SK-N-SH (cell line): ENCODE measurements around the gene ACSBG1. TPM values are rescaled to one million over a fixed set of nuclear protein-coding genes. Genes with fewer than 3 reads are reported as not detected.

Experiments
- CTCF ChIA-PET: fragments of 300-600, 350-600 bp; formaldehyde crosslinking; extraction: SDS; loops from one replicate; lab custom pipeline; 2021; lab: Yijun Ruan, JAX
- POLR2A ChIA-PET: fragments of 350-600 bp; sonication (Branson Sonifier 250); formaldehyde crosslinking; extraction: SDS; loops from one replicate; lab custom pipeline; 2020; ENCODE audit warnings: antibody characterized with exemption, inconsistent platforms; lab: Yijun Ruan, JAX
- DNase-seq: peaks from one replicate; pipeline ENCODE4 v3.0.0; 2012
- H2AFZ ChIP-seq: fragments of 200-600 bp; sonication (generic); 2 replicates; pipeline ENCODE4 v1.8.1; 2016; ENCODE audit warnings: antibody characterized with exemption, mild to moderate bottlenecking, low read depth
- H3F3A ChIP-seq: fragments of 200-600 bp; sonication (generic); replicated peaks from 2 replicates; pipeline ENCODE3; 2016; ENCODE audit warnings: antibody characterized with exemption, mild to moderate bottlenecking; ENCODE audit not compliant: insufficient read depth
- H3K27ac ChIP-seq, 2 experiments: fragments of 200-500 bp in 1 of 2; fragments of 200-600 bp in 1 of 2; sonication (Bioruptor generic) in 1 of 2; sonication (generic), shearing (Covaris generic) in 1 of 2; 2 replicates each; pipeline versions ENCODE4 v1.5.1 to v1.6.1; 2014 to 2016; ENCODE audit warnings: low read depth in 2 of 2, inconsistent platforms in 1 of 2, low read length in 1 of 2, mild to moderate bottlenecking in 1 of 2, mixed read lengths in 1 of 2
- H3K27me3 ChIP-seq: fragments of 200-600 bp; sonication (generic), shearing (Covaris generic); 2 replicates; pipeline ENCODE4 v1.6.1; 2016; ENCODE audit warnings: mixed run types; ENCODE audit not compliant: insufficient read depth
- H3K36me3 ChIP-seq, 2 experiments: fragments of 200-500 bp in 1 of 2; fragments of 200-600 bp in 1 of 2; sonication (Bioruptor generic) in 1 of 2; sonication (generic) in 1 of 2; replicated peaks in 1 of 2; 2 replicates each; pipeline versions ENCODE3 to v1.5.1; 2014 to 2016; ENCODE audit warnings: low read length in 1 of 2, mild to moderate bottlenecking in 1 of 2; ENCODE audit not compliant: insufficient read depth in 2 of 2, control insufficient read depth in 1 of 2
- H3K4me1 ChIP-seq, 2 experiments: fragments of 200-500 bp in 1 of 2; fragments of 200-600 bp in 1 of 2; sonication (Bioruptor generic) in 1 of 2; sonication (generic), shearing (Covaris generic) in 1 of 2; 2 replicates each; pipeline versions ENCODE4 v1.5.1 to v1.6.1; 2014 to 2016; ENCODE audit warnings: low read depth in 1 of 2, low read length in 1 of 2, mixed run types in 1 of 2; ENCODE audit not compliant: insufficient read depth in 2 of 2, control insufficient read depth in 1 of 2
- H3K4me2 ChIP-seq: fragments of 200-600 bp; sonication (generic), shearing (Covaris generic); 2 replicates; pipeline ENCODE4 v1.6.1; 2017; ENCODE audit warnings: mixed run types
- H3K4me3 ChIP-seq, 2 experiments: fragments of 200-500 bp in 1 of 2; fragments of 200-600 bp in 1 of 2; sonication (Bioruptor generic) in 1 of 2; sonication (generic), shearing (Covaris generic) in 1 of 2; 2 replicates each; pipeline versions ENCODE4 v1.5.1 to v1.8.1; 2014 to 2016; ENCODE audit warnings: low read depth in 2 of 2, inconsistent platforms in 1 of 2, low read length in 1 of 2, mild to moderate bottlenecking in 1 of 2, mixed read lengths in 1 of 2, moderate library complexity in 1 of 2
- H3K79me2 ChIP-seq: fragments of 200-600 bp; sonication (generic); 2 replicates; pipeline ENCODE4 v1.8.1; 2017; ENCODE audit warnings: mild to moderate bottlenecking; ENCODE audit not compliant: insufficient read depth
- H3K9ac ChIP-seq: fragments of 200-600 bp; sonication (generic); 2 replicates; pipeline ENCODE4 v1.6.1; 2017; ENCODE audit warnings: mixed run types
- H3K9me2 ChIP-seq: fragments of 200-600 bp; sonication (generic); 2 replicates; pipeline ENCODE4 v1.6.1; 2017; ENCODE audit warnings: mixed run types
- H3K9me3 ChIP-seq: fragments of 200-600 bp; sonication (generic); 2 replicates; pipeline ENCODE4 v1.6.1; 2017; ENCODE audit warnings: mixed run types, mild to moderate bottlenecking, moderate library complexity
- H4K20me1 ChIP-seq: fragments of 200-600 bp; sonication (generic); 2 replicates; pipeline ENCODE4 v1.6.1; 2017; ENCODE audit warnings: mild to moderate bottlenecking, mixed run types; ENCODE audit not compliant: insufficient read depth
- EZH2phosphoT487 ChIP-seq: fragments of 200-600 bp; sonication (generic); IDR thresholded peaks from 2 replicates; pipeline ENCODE4 v1.6.1; 2017; ENCODE audit warnings: low read depth, mixed run types, mild to moderate bottlenecking, antibody characterized with exemption, moderate library complexity, borderline replicate concordance
- FOXM1 ChIP-seq: IDR thresholded peaks from 2 replicates; pipeline ENCODE4 v1.4.0; 2012; ENCODE audit warnings: low read depth, mild to moderate bottlenecking
- GABPA ChIP-seq: IDR thresholded peaks from 2 replicates; pipeline ENCODE4 v1.4.0; 2012; ENCODE audit warnings: low read depth, mild to moderate bottlenecking
- MEF2A ChIP-seq: IDR thresholded peaks from 2 replicates; pipeline ENCODE4 v1.4.0; 2012; ENCODE audit warnings: low read depth, borderline replicate concordance
- MXI1 ChIP-seq: IDR thresholded peaks from 2 replicates; pipeline ENCODE4 v1.6.1; 2012; ENCODE audit warnings: mild to moderate bottlenecking, low read depth, low read length, improper control_type of control experiment
- TCF12 ChIP-seq: IDR thresholded peaks from 2 replicates; pipeline ENCODE4 v1.4.0; 2012
- TEAD4 ChIP-seq: IDR thresholded peaks from 2 replicates; pipeline ENCODE4 v1.4.0; 2012; ENCODE audit warnings: mild to moderate bottlenecking, borderline replicate concordance; ENCODE audit not compliant: insufficient read depth
- YY1 ChIP-seq: IDR thresholded peaks from 2 replicates; pipeline ENCODE4 v1.4.0; 2012; ENCODE audit warnings: low read depth, mild to moderate bottlenecking
- WGBS: methylation state at CpG from one replicate; pipeline ENCODE4 v1.1.6; 2017; ENCODE audit warnings: low lambda C conversion rate; 5-methylcytosine and 5-hydroxymethylcytosine counted together
- polyA plus RNA-seq, 3 experiments: library from polyadenylated mRNA; depleted of rRNA; stranded (reverse); fragments of >200 nt; gene quantifications; 2 replicates each; pipeline ENCODE4 v1.2.3, GENCODE V29; 2012
- TF ChIP-seq, protein P1 (sequence below): IDR thresholded peaks from 2 replicates; pipeline ENCODE4 v1.4.0; 2012; ENCODE audit warnings: low read depth, borderline replicate concordance
- TF ChIP-seq, protein P2 (sequence below): IDR thresholded peaks from 2 replicates; pipeline ENCODE4 v1.6.1; 2012; ENCODE audit warnings: mild to moderate bottlenecking, low read depth, low read length, moderate library complexity
- TF ChIP-seq, protein P3 (sequence below): fragments of 150-350 bp; IDR thresholded peaks from 2 replicates; pipeline ENCODE4 v1.6.1; 2017; ENCODE audit warnings: antibody characterized with exemption, low read length, low read depth, borderline replicate concordance
- TF ChIP-seq, protein P4 (sequence below): fragments of 150-350 bp; IDR thresholded peaks from 2 replicates; pipeline ENCODE4 v1.6.1; 2016; ENCODE audit warnings: mild to moderate bottlenecking, low read depth, low read length

The ACSBG1 gene
- polyA plus RNA-seq, 1 of the 3 experiments (the other 2 are of a cell fraction): under 0.01 TPM

DNA sequence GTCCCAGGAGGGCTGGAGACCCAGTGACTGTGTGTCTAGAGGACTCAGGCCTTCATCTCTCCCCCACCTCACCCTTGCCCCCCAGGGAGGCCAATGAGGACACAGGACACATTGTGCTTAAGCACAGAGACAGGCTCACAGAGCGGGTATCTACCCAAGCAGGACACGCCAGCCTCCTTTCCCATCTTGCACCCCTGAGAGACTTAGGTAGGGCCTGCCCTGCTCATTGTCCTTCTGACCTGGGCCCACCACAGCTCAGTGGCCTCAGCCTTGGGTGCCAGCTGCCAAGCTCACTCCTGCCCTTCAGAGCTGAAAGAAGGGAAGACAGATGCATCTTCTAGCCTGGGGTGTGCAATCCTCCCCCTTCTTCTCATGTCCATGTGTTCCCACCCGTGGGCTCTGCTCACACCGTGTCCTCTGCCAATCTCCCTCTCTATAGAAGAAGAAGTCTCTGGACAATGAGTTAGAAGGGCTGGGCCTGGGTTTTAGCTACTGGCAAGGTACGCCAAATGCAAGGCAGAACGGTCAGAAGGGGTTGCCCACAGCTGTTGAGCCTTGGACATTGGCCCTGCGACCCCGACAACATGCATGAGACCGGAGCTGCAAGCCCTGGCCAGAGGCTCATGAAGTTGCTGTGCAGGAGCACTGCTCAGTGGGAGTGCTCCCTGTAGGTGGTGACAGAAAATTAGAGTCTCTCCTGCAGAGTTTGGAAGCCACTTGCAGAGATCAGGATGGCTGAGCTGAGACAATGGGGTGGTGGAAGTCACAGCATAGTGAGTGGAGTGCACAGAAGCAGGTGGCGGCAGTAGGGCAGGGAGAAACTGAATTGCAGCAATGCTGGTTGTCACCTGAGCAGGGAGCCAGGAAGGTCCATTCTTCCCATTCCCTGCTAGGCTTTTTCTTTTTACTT lies 32.8 kb downstream of the ACSBG1 start (continued):
- TF ChIP-seq, protein P1, sequence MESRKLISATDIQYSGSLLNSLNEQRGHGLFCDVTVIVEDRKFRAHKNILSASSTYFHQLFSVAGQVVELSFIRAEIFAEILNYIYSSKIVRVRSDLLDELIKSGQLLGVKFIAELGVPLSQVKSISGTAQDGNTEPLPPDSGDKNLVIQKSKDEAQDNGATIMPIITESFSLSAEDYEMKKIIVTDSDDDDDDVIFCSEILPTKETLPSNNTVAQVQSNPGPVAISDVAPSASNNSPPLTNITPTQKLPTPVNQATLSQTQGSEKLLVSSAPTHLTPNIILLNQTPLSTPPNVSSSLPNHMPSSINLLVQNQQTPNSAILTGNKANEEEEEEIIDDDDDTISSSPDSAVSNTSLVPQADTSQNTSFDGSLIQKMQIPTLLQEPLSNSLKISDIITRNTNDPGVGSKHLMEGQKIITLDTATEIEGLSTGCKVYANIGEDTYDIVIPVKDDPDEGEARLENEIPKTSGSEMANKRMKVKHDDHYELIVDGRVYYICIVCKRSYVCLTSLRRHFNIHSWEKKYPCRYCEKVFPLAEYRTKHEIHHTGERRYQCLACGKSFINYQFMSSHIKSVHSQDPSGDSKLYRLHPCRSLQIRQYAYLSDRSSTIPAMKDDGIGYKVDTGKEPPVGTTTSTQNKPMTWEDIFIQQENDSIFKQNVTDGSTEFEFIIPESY: no peak
- no peak for TF ChIP-seq MXI1
- TF ChIP-seq, protein P2, sequence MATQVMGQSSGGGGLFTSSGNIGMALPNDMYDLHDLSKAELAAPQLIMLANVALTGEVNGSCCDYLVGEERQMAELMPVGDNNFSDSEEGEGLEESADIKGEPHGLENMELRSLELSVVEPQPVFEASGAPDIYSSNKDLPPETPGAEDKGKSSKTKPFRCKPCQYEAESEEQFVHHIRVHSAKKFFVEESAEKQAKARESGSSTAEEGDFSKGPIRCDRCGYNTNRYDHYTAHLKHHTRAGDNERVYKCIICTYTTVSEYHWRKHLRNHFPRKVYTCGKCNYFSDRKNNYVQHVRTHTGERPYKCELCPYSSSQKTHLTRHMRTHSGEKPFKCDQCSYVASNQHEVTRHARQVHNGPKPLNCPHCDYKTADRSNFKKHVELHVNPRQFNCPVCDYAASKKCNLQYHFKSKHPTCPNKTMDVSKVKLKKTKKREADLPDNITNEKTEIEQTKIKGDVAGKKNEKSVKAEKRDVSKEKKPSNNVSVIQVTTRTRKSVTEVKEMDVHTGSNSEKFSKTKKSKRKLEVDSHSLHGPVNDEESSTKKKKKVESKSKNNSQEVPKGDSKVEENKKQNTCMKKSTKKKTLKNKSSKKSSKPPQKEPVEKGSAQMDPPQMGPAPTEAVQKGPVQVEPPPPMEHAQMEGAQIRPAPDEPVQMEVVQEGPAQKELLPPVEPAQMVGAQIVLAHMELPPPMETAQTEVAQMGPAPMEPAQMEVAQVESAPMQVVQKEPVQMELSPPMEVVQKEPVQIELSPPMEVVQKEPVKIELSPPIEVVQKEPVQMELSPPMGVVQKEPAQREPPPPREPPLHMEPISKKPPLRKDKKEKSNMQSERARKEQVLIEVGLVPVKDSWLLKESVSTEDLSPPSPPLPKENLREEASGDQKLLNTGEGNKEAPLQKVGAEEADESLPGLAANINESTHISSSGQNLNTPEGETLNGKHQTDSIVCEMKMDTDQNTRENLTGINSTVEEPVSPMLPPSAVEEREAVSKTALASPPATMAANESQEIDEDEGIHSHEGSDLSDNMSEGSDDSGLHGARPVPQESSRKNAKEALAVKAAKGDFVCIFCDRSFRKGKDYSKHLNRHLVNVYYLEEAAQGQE: no peak
- no peak for TF ChIP-seq TEAD4
- TF ChIP-seq, all 33 proteins: peak for 0

DNA sequence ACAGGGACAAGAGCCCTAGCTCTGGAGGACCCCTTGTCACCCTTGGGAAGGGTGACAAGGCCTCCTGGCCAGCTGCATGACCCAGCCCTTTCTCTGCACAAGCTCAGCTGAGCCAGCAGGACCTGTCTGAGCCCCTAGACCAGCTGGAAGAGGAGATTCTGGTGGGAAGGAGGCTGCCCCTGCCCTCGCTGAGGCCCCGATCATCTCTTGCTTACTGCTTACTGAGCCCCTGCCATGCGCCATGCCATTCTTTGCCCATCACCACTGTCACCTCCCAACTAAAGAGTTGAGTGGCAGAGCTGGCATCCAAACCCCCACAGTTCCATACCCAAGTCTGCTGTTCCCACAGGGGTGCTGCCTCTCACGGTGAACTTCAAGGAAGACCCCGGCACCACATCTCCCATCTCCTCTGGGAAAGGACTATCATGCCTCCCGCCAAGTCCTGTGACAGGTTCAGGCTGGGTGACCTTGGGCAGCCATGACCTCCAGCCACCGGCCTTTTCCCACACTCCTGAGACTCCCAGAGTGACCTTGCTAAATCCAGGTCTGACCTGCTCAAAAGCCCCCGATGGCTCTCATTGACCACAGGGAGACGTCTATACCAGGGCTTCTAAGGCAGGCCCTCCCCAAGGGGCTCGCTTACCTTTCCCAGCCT lies 34.0 kb downstream of the ACSBG1 start:
- peaks cover 0 to 7% of the 10 kb centered on the region in 2 experiments; a peak in 1 of 4 replicates for H3K4me1 ChIP-seq
- POLR2A ChIA-PET: no interaction called here
- no peak overlapping the region for H3K9ac ChIP-seq
- DNase-seq: peak; percentile 3
- 75% methylated on average over 9 of the region's 10 CpGs for WGBS
- H3K9me2 ChIP-seq: no peaks in the 10 kb centered on the region
- no peak overlapping the region for H3K4me2 ChIP-seq
- no peak overlapping the region for H3K27ac ChIP-seq
- H3K4me3 ChIP-seq: no peak overlapping the region
- H4K20me1 ChIP-seq: no peaks in the 10 kb centered on the region
- no peaks in the 10 kb centered on the region for H3K79me2 ChIP-seq
- H3K36me3 ChIP-seq: no peaks in the 10 kb centered on the region
- CTCF ChIA-PET: interaction anchor here (0.9 to 1.7 kb wide), 3 partner anchors 22 to 87 kb away, joined by 3 to 4 read pairs (median 4); no protein-coding TSS in a partner anchor
- no peak overlapping the region for H2AFZ ChIP-seq
- H3K27me3 ChIP-seq: 0 out of 2 replicates have a peak, but pooled peaks cover 8% of the 10 kb centered on the region
- TF ChIP-seq, protein P1: no peak
- TF ChIP-seq GABPA (no peak), FOXM1 (no peak), MEF2A (no peak), YY1 (no peak), EZH2phosphoT487 (no peak), TCF12 (no peak)
- TF ChIP-seq, protein P3, sequence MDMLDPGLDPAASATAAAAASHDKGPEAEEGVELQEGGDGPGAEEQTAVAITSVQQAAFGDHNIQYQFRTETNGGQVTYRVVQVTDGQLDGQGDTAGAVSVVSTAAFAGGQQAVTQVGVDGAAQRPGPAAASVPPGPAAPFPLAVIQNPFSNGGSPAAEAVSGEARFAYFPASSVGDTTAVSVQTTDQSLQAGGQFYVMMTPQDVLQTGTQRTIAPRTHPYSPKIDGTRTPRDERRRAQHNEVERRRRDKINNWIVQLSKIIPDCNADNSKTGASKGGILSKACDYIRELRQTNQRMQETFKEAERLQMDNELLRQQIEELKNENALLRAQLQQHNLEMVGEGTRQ: no peak
- TF ChIP-seq, protein P4, sequence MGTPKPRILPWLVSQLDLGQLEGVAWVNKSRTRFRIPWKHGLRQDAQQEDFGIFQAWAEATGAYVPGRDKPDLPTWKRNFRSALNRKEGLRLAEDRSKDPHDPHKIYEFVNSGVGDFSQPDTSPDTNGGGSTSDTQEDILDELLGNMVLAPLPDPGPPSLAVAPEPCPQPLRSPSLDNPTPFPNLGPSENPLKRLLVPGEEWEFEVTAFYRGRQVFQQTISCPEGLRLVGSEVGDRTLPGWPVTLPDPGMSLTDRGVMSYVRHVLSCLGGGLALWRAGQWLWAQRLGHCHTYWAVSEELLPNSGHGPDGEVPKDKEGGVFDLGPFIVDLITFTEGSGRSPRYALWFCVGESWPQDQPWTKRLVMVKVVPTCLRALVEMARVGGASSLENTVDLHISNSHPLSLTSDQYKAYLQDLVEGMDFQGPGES: no peak
- TF ChIP-seq, protein P2: no peak
- TF ChIP-seq, all 33 proteins: peak for 0
- H3F3A ChIP-seq: no peaks in the 10 kb centered on the region
- no peaks in the 10 kb centered on the region for H3K9me3 ChIP-seq
